ENCODE measurements around the gene SLC6A20.

- TF ChIP-seq, protein P1, sequence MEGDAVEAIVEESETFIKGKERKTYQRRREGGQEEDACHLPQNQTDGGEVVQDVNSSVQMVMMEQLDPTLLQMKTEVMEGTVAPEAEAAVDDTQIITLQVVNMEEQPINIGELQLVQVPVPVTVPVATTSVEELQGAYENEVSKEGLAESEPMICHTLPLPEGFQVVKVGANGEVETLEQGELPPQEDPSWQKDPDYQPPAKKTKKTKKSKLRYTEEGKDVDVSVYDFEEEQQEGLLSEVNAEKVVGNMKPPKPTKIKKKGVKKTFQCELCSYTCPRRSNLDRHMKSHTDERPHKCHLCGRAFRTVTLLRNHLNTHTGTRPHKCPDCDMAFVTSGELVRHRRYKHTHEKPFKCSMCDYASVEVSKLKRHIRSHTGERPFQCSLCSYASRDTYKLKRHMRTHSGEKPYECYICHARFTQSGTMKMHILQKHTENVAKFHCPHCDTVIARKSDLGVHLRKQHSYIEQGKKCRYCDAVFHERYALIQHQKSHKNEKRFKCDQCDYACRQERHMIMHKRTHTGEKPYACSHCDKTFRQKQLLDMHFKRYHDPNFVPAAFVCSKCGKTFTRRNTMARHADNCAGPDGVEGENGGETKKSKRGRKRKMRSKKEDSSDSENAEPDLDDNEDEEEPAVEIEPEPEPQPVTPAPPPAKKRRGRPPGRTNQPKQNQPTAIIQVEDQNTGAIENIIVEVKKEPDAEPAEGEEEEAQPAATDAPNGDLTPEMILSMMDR (IDR thresholded peaks at IDR 0.05), result no peak
- TF ChIP-seq EZH2phosphoT487 (IDR thresholded peaks at IDR 0.05), result no peak
Measured at GRCh38 chr3:45763303-45763675, 33.0 kb downstream of the SLC6A20 start.

All from neural progenitor cell (in vitro differentiated cells).